Immature natural killer cell (primary cell): ENCODE measurements around the gene DGCR2. TPM values are rescaled to one million over a fixed set of nuclear protein-coding genes. Genes with fewer than 3 reads are reported as not detected.
"Not testable (repeated sequence)": the region's sequence is repeated elsewhere in the genome, so short reads cannot be mapped to it uniquely, and the experiment has no call there.

ENCODE experiments used
- DNase-seq, 3 donors: peaks; one replicate each; pipeline ENCODE4 v3.0.0; 2022; ENCODE audit warnings: mixed read lengths in 1 of 3
- H3K27ac Mint-ChIP-seq, 6 donors: one replicate each; pipeline ENCODE4 v1.8.0; 2020; ENCODE audit warnings: mixed read lengths in 6 of 6, mild to moderate bottlenecking in 5 of 6, inconsistent platforms in 4 of 6, moderate library complexity in 3 of 6
- H3K27me3 Mint-ChIP-seq, 3 donors: one replicate each; pipeline ENCODE4 v1.8.0; 2020 to 2021; ENCODE audit warnings: low read depth in 3 of 3, mild to moderate bottlenecking in 3 of 3, mixed read lengths in 3 of 3, moderate library complexity in 3 of 3, inconsistent platforms in 1 of 3
- H3K36me3 Mint-ChIP-seq, 3 donors: one replicate each; pipeline ENCODE4 v1.8.0; 2020; ENCODE audit warnings: mixed read lengths in 3 of 3, inconsistent platforms in 2 of 3, mild to moderate bottlenecking in 2 of 3
- H3K4me1 Mint-ChIP-seq, 2 donors: one replicate each; pipeline ENCODE4 v1.8.0; 2020; ENCODE audit warnings: inconsistent platforms in 2 of 2, mild to moderate bottlenecking in 2 of 2, mixed read lengths in 2 of 2, moderate library complexity in 1 of 2
- H3K4me3 Mint-ChIP-seq, 5 donors: one replicate each; pipeline ENCODE4 v1.8.0; 2020; ENCODE audit warnings: mild to moderate bottlenecking in 5 of 5, mixed read lengths in 5 of 5, inconsistent platforms in 3 of 5, moderate library complexity in 3 of 5
- H3K9me3 Mint-ChIP-seq, 6 donors: one replicate each; pipeline ENCODE4 v1.8.0; 2020; ENCODE audit warnings: mild to moderate bottlenecking in 6 of 6, mixed read lengths in 6 of 6, inconsistent platforms in 4 of 6, moderate library complexity in 3 of 6
- polyA plus RNA-seq, 3 donors: library from polyadenylated mRNA; unstranded; fragments of 300-500 nt; fragmentation: Illumina TruSeq; gene quantifications; one replicate each; pipeline ENCODE4 v1.2.3, GENCODE V29; 2021

The DGCR2 gene
- polyA plus RNA-seq: 10 to 100 TPM; 19.4 to 51.7 (median 31.6) TPM

GRCh38 chr22:19122143-19122751 is at the start of gene DGCR2:
TSS of gene DGCR2 (minus strand) at chr22:19122412. CDS start at chr22:19122206, 206 bp downstream.
- Mint-ChIP-seq H3K4me1 (peaks cover 46 to 49% of the 10 kb centered on the region in 2 donors), H3K4me3 (peak within 1 kb of the TSS; percentile 87 to 91 (median 88)), H3K36me3 (no peaks in the 10 kb centered on the region), H3K9me3 (no peaks in the 10 kb centered on the region), H3K27me3 (peaks cover 2 to 3% (median 2%) of the 10 kb centered on the region in 3 donors), H3K27ac (peak within 1 kb of the TSS; percentile 79 to 89 (median 86))
- peak; percentile 92 to 95 (median 93) for DNase-seq

GRCh38 chr22:19169947-19170318 is 47.7 kb upstream of the DGCR2 start:
- Mint-ChIP-seq H3K9me3 (no peaks in the 10 kb centered on the region), H3K27ac (peak overlapping the region in 1 of 6 donors; percentile 81), H3K36me3 (no peaks in the 10 kb centered on the region), H3K27me3 (peaks cover 13 to 30% (median 22%) of the 10 kb centered on the region in 3 donors), H3K4me1 (peaks cover 26 to 30% of the 10 kb centered on the region in 2 donors), H3K4me3 (peak overlapping the region in 4 of 5 donors; percentile 89 to 93 (median 92))
- no peak for DNase-seq

GRCh38 chr22:19169002-19169946 is 47.1 kb upstream of the DGCR2 start:
- peaks cover 26 to 30% of the 10 kb centered on the region in 2 donors for H3K4me1 Mint-ChIP-seq
- H3K9me3 Mint-ChIP-seq: no peaks in the 10 kb centered on the region

GRCh38 chr22:19168088-19168890 is 46.1 kb upstream of the DGCR2 start:
- Mint-ChIP-seq H3K27me3 (peaks cover 13 to 30% (median 18%) of the 10 kb centered on the region in 3 donors), H3K4me1 (peaks cover 24 to 26% of the 10 kb centered on the region in 2 donors), H3K27ac (no peak overlapping the region), H3K9me3 (no peaks in the 10 kb centered on the region), H3K36me3 (no peaks in the 10 kb centered on the region), H3K4me3 (peak overlapping the region in 3 of 5 donors; percentile 6 to 54 (median 12))
- DNase-seq: no peak

More at GRCh38 chr22:19169002-19169946, 47.1 kb upstream of the DGCR2 start:
- DNase-seq: no peak
- Mint-ChIP-seq H3K4me3 (peak overlapping the region in 4 of 5 donors; percentile 14 to 90 (median 34)), H3K27me3 (peaks cover 13 to 30% (median 18%) of the 10 kb centered on the region in 3 donors), H3K27ac (peak overlapping the region in 2 of 6 donors; percentile 40 to 76), H3K36me3 (no peaks in the 10 kb centered on the region)

GRCh38 chr22:19167106-19167869 is 45.1 kb upstream of the DGCR2 start:
- H3K27ac Mint-ChIP-seq: no peak overlapping the region
- no peak for DNase-seq
- H3K27me3 Mint-ChIP-seq: peaks cover 11 to 26% (median 16%) of the 10 kb centered on the region in 3 donors
- peaks cover 14 to 16% of the 10 kb centered on the region in 2 donors for H3K4me1 Mint-ChIP-seq
- no peaks in the 10 kb centered on the region for H3K36me3 Mint-ChIP-seq
- no peak overlapping the region for H3K4me3 Mint-ChIP-seq
- no peaks in the 10 kb centered on the region for H3K9me3 Mint-ChIP-seq

GRCh38 chr22:19166421-19166820 is 44.2 kb upstream of the DGCR2 start:
- no peaks in the 10 kb centered on the region for H3K9me3 Mint-ChIP-seq
- peaks cover 10 to 11% of the 10 kb centered on the region in 2 donors for H3K4me1 Mint-ChIP-seq
- no peak for DNase-seq
- no peak overlapping the region for H3K4me3 Mint-ChIP-seq
- no peak overlapping the region for H3K27ac Mint-ChIP-seq
- H3K27me3 Mint-ChIP-seq: peaks cover 10 to 23% (median 13%) of the 10 kb centered on the region in 3 donors
- H3K36me3 Mint-ChIP-seq: no peaks in the 10 kb centered on the region

- H3K36me3 Mint-ChIP-seq: no peaks in the 10 kb centered on the region
- no peak for DNase-seq
- H3K27me3 Mint-ChIP-seq: peaks cover 4 to 15% (median 11%) of the 10 kb centered on the region in 3 donors
- H3K9me3 Mint-ChIP-seq: no peaks in the 10 kb centered on the region
- no peak overlapping the region for H3K27ac Mint-ChIP-seq
- H3K4me1 Mint-ChIP-seq: no peaks in the 10 kb centered on the region
- no peak overlapping the region for H3K4me3 Mint-ChIP-seq
These were observed 42.2 kb upstream of the DGCR2 start for GRCh38 chr22:19164425-19164824.

- not testable (repeated sequence) for H3K27me3 Mint-ChIP-seq, H3K9me3 Mint-ChIP-seq, DNase-seq, H3K27ac Mint-ChIP-seq, H3K4me1 Mint-ChIP-seq, H3K4me3 Mint-ChIP-seq, H3K36me3 Mint-ChIP-seq
These were observed 36.4 kb upstream of the DGCR2 start for GRCh38 chr22:19158649-19159048.

- H3K27me3 Mint-ChIP-seq: peaks cover 10 to 22% (median 10%) of the 10 kb centered on the region in 3 donors
- not testable (repeated sequence) for H3K4me1 Mint-ChIP-seq, H3K27ac Mint-ChIP-seq, H3K4me3 Mint-ChIP-seq, DNase-seq, H3K36me3 Mint-ChIP-seq, H3K9me3 Mint-ChIP-seq
These were observed 33.9 kb upstream of the DGCR2 start for GRCh38 chr22:19156109-19156508.

- Mint-ChIP-seq H3K4me3 (no peak overlapping the region), H3K9me3 (peaks cover 0 to 3% (median 0%) of the 10 kb centered on the region in 6 donors), H3K36me3 (peaks cover 0 to 5% (median 4%) of the 10 kb centered on the region in 3 donors), H3K27me3 (peaks cover 15 to 24% (median 15%) of the 10 kb centered on the region in 3 donors), H3K27ac (no peak overlapping the region), H3K4me1 (peaks cover 0 to 6% of the 10 kb centered on the region in 2 donors)
- DNase-seq: no peak
These were observed 31.0 kb upstream of the DGCR2 start for GRCh38 chr22:19152942-19153883.

GRCh38 chr22:19151329-19152191 is 29.3 kb upstream of the DGCR2 start:
- Mint-ChIP-seq H3K4me3 (peak overlapping the region in 2 of 5 donors; percentile 38 to 59), H3K27me3 (peaks cover 15 to 24% (median 18%) of the 10 kb centered on the region in 3 donors), H3K4me1 (peaks cover 0 to 6% of the 10 kb centered on the region in 2 donors), H3K36me3 (peaks cover 0 to 5% (median 4%) of the 10 kb centered on the region in 3 donors), H3K27ac (no peak overlapping the region), H3K9me3 (peaks cover 0 to 3% (median 0%) of the 10 kb centered on the region in 6 donors)
- no peak for DNase-seq
